ENCODE data around the gene WDR83. TPM values are rescaled to one million over a fixed set of nuclear protein-coding genes. Genes with fewer than 3 reads are reported as not detected.

Gene WDR83
- polyA plus RNA-seq, 3 donors, result 7.9 to 9.9 (median 8.5) TPM

GRCh38 chr19:12665671-12666264, 839 bp upstream of the WDR83 start:
- peak overlapping the region; percentile 77 for H3K4me2 ChIP-seq (replicated peaks; ENCODE audit: extremely low read depth, low read length, poor library complexity, severe bottlenecking)
- TF ChIP-seq CTCF (IDR thresholded peaks at IDR 0.05), result no peak
- WGBS (ENCODE audit: insufficient coverage), result no CpG with 5 or more reads among the region's 12 CpGs
- no peaks in the 10 kb centered on the region for H3K27me3 ChIP-seq (ENCODE audit: control insufficient read depth in 2 of 2, insufficient read depth in 2 of 2, low read length in 2 of 2)
- Mint-ChIP-seq H3K36me3 (peaks cover 29 to 47% of the 10 kb centered on the region in 2 donors), H3K27me3 (ENCODE audit: low read depth in 3 of 3) (peaks cover 0 to 3% (median 2%) of the 10 kb centered on the region in 3 donors), H3K27ac (peak overlapping the region; percentile 94 to 98 (median 96)), H3K9me3 (no peaks in the 10 kb centered on the region), H3K4me1 (peaks cover 42% of the 10 kb centered on the region), H3K4me3 (peak overlapping the region; percentile 95 to 98)
- peaks cover 39 to 41% of the 10 kb centered on the region in 2 donors for H3K36me3 ChIP-seq (replicated peaks in 1 of 2; ENCODE audit: control insufficient read depth in 1 of 2, insufficient read depth in 2 of 2, low read length in 2 of 2)
- H3K9me3 ChIP-seq (replicated peaks in 1 of 2; ENCODE audit: control insufficient read depth in 1 of 2, insufficient read depth in 1 of 2, low read length in 2 of 2), result no peaks in the 10 kb centered on the region
- peaks cover 46% of the 10 kb centered on the region for H4K20me1 ChIP-seq (ENCODE audit: insufficient read depth, low read length)
- H3K79me2 ChIP-seq (ENCODE audit: insufficient read depth, low read length), result peaks cover 74% of the 10 kb centered on the region
- H3K4me3 ChIP-seq (replicated peaks in 1 of 3; ENCODE audit: low read depth in 2 of 3, low read length in 3 of 3), result peak overlapping the region; percentile 93 to 98 (median 96)
- H3K4me1 ChIP-seq (ENCODE audit: control insufficient read depth in 1 of 2, insufficient read depth in 2 of 2, low read length in 2 of 2), result peaks cover 49 to 60% of the 10 kb centered on the region in 2 donors
- H2AFZ ChIP-seq (ENCODE audit: insufficient read depth, low read depth, low read length, poor library complexity, severe bottlenecking), result no peak overlapping the region
- DNase-seq, result peak; percentile 24 to 67 (median 40)
- intact Hi-C loops (cut with micrococcal nuclease), result loop anchor here (2.0 to 10.0 kb wide), 5 partner anchors 15 to 501 kb away; partner anchors contain the start of genes ZNF490 (in 2 of the 2), ZNF791 (in 2 of the 2), DHPS (in 1 of the 2) and JUNB (in 1 of the 2)
- H3K9ac ChIP-seq (ENCODE audit: insufficient read depth, low read length, poor library complexity, severe bottlenecking), result peak overlapping the region; percentile 95
- H3K27ac ChIP-seq (ENCODE audit: low read depth in 1 of 2, low read length in 2 of 2), result peak overlapping the region; percentile 76 to 96

- Histone ChIP-seq H3K4me3 (replicated peaks in 1 of 3; ENCODE audit: low read depth in 2 of 3, low read length in 3 of 3) (peak overlapping the region in 1 of 3 experiments; percentile 96), H3K4me2 (replicated peaks; ENCODE audit: extremely low read depth, low read length, poor library complexity, severe bottlenecking) (no peak overlapping the region), H3K4me1 (ENCODE audit: control insufficient read depth in 1 of 2, insufficient read depth in 2 of 2, low read length in 2 of 2) (peaks cover 49 to 61% of the 10 kb centered on the region in 2 donors), H3K27ac (ENCODE audit: low read depth in 1 of 2, low read length in 2 of 2) (peak overlapping the region; percentile 78 to 100), H4K20me1 (ENCODE audit: insufficient read depth, low read length) (peaks cover 41% of the 10 kb centered on the region), H3K9ac (ENCODE audit: insufficient read depth, low read length, poor library complexity, severe bottlenecking) (no peak overlapping the region), H3K36me3 (replicated peaks in 1 of 2; ENCODE audit: control insufficient read depth in 1 of 2, insufficient read depth in 2 of 2, low read length in 2 of 2) (peaks cover 24 to 30% of the 10 kb centered on the region in 2 donors), H3K9me3 (replicated peaks in 1 of 2; ENCODE audit: control insufficient read depth in 1 of 2, insufficient read depth in 1 of 2, low read length in 2 of 2) (no peaks in the 10 kb centered on the region), H3K79me2 (ENCODE audit: insufficient read depth, low read length) (peaks cover 72% of the 10 kb centered on the region), H2AFZ (ENCODE audit: insufficient read depth, low read depth, low read length, poor library complexity, severe bottlenecking) (no peak overlapping the region), H3K27me3 (ENCODE audit: control insufficient read depth in 2 of 2, insufficient read depth in 2 of 2, low read length in 2 of 2) (no peaks in the 10 kb centered on the region)
- intact Hi-C loops (cut with micrococcal nuclease), result loop anchor here (2.0 to 10.0 kb wide), 5 partner anchors 53 to 503 kb away; partner anchors contain the start of genes ZNF490 (in 2 of the 2), ZNF791 (in 2 of the 2), JUNB (in 1 of the 2) and ZNF136 (in 1 of the 2)
- H3K27me3 Mint-ChIP-seq (ENCODE audit: low read depth in 3 of 3), result peaks cover 0 to 3% (median 2%) of the 10 kb centered on the region in 3 donors
- WGBS (ENCODE audit: insufficient coverage), result 80% methylated on average over 2 of the region's 4 CpGs
- peak overlapping the region in 6 of 7 donors; percentile 60 to 100 (median 96) for H3K27ac Mint-ChIP-seq
- H3K4me3 Mint-ChIP-seq, result peak overlapping the region in 1 of 2 donors; percentile 20
- no peaks in the 10 kb centered on the region for H3K9me3 Mint-ChIP-seq
- peaks cover 47% of the 10 kb centered on the region for H3K4me1 Mint-ChIP-seq
- peaks cover 28 to 39% of the 10 kb centered on the region in 2 donors for H3K36me3 Mint-ChIP-seq
- DNase-seq, result no peak
- TF ChIP-seq CTCF (IDR thresholded peaks at IDR 0.05), result no peak
These were observed 1.2 kb downstream of the WDR83 start for GRCh38 chr19:12667731-12668302.
